Ishikawa (cell line): ENCODE results near the gene FMNL2.

Experiments used
- CEBPB ChIP-seq: IDR thresholded peaks from 2 replicates; pipeline ENCODE4 v1.6.1; 2012
- EP300 ChIP-seq: IDR thresholded peaks from 2 replicates; pipeline ENCODE4 v1.6.1; 2012; ENCODE audit warnings: borderline replicate concordance
- MAX ChIP-seq: IDR thresholded peaks from 2 replicates; pipeline ENCODE4 v1.6.1; 2012
- NFIC ChIP-seq: IDR thresholded peaks from 2 replicates; pipeline ENCODE4 v1.6.1; 2012
- RAD21 ChIP-seq: IDR thresholded peaks from 2 replicates; pipeline ENCODE4 v1.6.1; 2012; ENCODE audit warnings: low read depth
- TAF1 ChIP-seq: IDR thresholded peaks from 2 replicates; pipeline ENCODE4 v1.6.1; 2012; ENCODE audit warnings: low read depth, mild to moderate bottlenecking
- TEAD4 ChIP-seq: IDR thresholded peaks from 2 replicates; pipeline ENCODE4 v1.6.1; 2012
- YY1 ChIP-seq: IDR thresholded peaks from 2 replicates; pipeline ENCODE4 v1.6.1; 2012; ENCODE audit warnings: low read depth
- TF ChIP-seq, protein P1 (sequence below): IDR thresholded peaks from 2 replicates; pipeline ENCODE4 v1.6.1; 2012; ENCODE audit warnings: low read depth, mild to moderate bottlenecking

DNA sequence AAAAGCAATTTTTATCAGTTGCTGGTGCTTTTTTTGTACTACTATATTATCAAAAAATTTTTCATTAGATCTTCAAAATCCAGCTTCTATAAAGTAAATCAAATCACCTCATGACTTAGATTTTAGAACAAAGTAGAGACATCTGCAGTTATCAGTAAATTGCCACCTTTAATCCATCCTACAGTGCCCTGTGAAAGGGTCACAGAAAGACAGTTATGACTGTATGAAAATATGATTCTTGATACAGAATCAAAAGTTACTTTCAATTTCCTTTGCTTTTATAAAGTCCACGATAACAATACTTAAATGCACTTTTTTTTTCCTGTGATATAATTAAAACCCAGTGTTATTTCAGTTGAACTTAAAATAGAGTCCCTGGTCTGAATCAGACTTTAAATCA, 320.9 kb downstream of the FMNL2 start:
- TF ChIP-seq YY1, result no peak
- no peak for TF ChIP-seq EP300
- TF ChIP-seq, protein P1, sequence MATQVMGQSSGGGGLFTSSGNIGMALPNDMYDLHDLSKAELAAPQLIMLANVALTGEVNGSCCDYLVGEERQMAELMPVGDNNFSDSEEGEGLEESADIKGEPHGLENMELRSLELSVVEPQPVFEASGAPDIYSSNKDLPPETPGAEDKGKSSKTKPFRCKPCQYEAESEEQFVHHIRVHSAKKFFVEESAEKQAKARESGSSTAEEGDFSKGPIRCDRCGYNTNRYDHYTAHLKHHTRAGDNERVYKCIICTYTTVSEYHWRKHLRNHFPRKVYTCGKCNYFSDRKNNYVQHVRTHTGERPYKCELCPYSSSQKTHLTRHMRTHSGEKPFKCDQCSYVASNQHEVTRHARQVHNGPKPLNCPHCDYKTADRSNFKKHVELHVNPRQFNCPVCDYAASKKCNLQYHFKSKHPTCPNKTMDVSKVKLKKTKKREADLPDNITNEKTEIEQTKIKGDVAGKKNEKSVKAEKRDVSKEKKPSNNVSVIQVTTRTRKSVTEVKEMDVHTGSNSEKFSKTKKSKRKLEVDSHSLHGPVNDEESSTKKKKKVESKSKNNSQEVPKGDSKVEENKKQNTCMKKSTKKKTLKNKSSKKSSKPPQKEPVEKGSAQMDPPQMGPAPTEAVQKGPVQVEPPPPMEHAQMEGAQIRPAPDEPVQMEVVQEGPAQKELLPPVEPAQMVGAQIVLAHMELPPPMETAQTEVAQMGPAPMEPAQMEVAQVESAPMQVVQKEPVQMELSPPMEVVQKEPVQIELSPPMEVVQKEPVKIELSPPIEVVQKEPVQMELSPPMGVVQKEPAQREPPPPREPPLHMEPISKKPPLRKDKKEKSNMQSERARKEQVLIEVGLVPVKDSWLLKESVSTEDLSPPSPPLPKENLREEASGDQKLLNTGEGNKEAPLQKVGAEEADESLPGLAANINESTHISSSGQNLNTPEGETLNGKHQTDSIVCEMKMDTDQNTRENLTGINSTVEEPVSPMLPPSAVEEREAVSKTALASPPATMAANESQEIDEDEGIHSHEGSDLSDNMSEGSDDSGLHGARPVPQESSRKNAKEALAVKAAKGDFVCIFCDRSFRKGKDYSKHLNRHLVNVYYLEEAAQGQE, result no peak
- TF ChIP-seq NFIC, result no peak
- TF ChIP-seq TAF1, result no peak
- no peak for TF ChIP-seq MAX
- TF ChIP-seq CEBPB, result no peak
- TF ChIP-seq TEAD4, result no peak
- no peak for TF ChIP-seq RAD21
